GM19099 (cell line): ENCODE data around the gene SLC35C1.

Experiments
- POLR2A ChIP-seq: IDR thresholded peaks from 3 replicates; pipeline ENCODE4 v1.6.1; 2011; ENCODE audit warnings: low read depth; ENCODE audit not compliant: insufficient read length; ENCODE audit errors: extremely low read depth

Gene SLC35C1

GRCh38 chr11:45812581-45813548, 7.9 kb downstream of the SLC35C1 start:
- no peak for TF ChIP-seq POLR2A

GRCh38 chr11:45815747-45816146, 10.8 kb downstream of the SLC35C1 start:
- TF ChIP-seq POLR2A = no peak

- no peak for TF ChIP-seq POLR2A
These were observed 11.7 kb downstream of the SLC35C1 start for GRCh38 chr11:45816614-45817013.

GRCh38 chr11:45817191-45817590, 12.2 kb downstream of the SLC35C1 start:
- TF ChIP-seq POLR2A = no peak

- TF ChIP-seq POLR2A = no peak
These were observed 14.1 kb downstream of the SLC35C1 start for GRCh38 chr11:45818961-45819605.

- TF ChIP-seq POLR2A = no peak
These were observed 15.4 kb downstream of the SLC35C1 start for GRCh38 chr11:45820211-45820857.

GRCh38 chr11:45827123-45827522, 22.2 kb downstream of the SLC35C1 start:
- no peak for TF ChIP-seq POLR2A

- no peak for TF ChIP-seq POLR2A
These were observed 24.0 kb downstream of the SLC35C1 start for GRCh38 chr11:45828996-45829395.

GRCh38 chr11:45830596-45830995, 25.6 kb downstream of the SLC35C1 start:
- no peak for TF ChIP-seq POLR2A

GRCh38 chr11:45832811-45833441, 28.0 kb downstream of the SLC35C1 start:
- no peak for TF ChIP-seq POLR2A

- TF ChIP-seq POLR2A = no peak
These were observed 28.8 kb downstream of the SLC35C1 start for GRCh38 chr11:45833761-45834160.

- TF ChIP-seq POLR2A = no peak
These were observed 29.4 kb downstream of the SLC35C1 start for GRCh38 chr11:45834298-45834756.

- TF ChIP-seq POLR2A = no peak
These were observed 34.3 kb downstream of the SLC35C1 start for GRCh38 chr11:45839204-45839603.

- no peak for TF ChIP-seq POLR2A
These were observed 38.4 kb downstream of the SLC35C1 start for GRCh38 chr11:45843158-45843924.
